AG04450 (cell line): ENCODE results near the gene GTF3A. TPM values are rescaled to one million over a fixed set of nuclear protein-coding genes. Genes with fewer than 3 reads are reported as not detected.

Source experiments
- CTCF ChIA-PET: fragments of 300-600, 350-600 bp; formaldehyde crosslinking; extraction: SDS; loops from one replicate; lab custom pipeline; 2022; ENCODE audit warnings: antibody characterized with exemption, inconsistent platforms; lab: Charles Lee
- POLR2A ChIA-PET: fragments of 350-600 bp; formaldehyde crosslinking; extraction: SDS; loops from one replicate; lab custom pipeline; 2021; ENCODE audit warnings: antibody characterized with exemption, inconsistent platforms; lab: Yijun Ruan, JAX
- DNase-seq: peaks from one replicate; pipeline ENCODE4 v3.0.0-alpha.2; 2011; ENCODE audit warnings: low read depth, low spot score
- H3K27ac ChIP-seq: one replicate; pipeline ENCODE4 v1.5.1; 2012; ENCODE audit warnings: low read depth, low read length, control low read depth
- H3K27me3 ChIP-seq: one replicate; pipeline ENCODE4 v1.6.0; 2012; ENCODE audit warnings: low read length; ENCODE audit not compliant: control insufficient read depth, insufficient read depth
- H3K4me3 ChIP-seq: 2 replicates; pipeline ENCODE4 v1.5.1; 2011; ENCODE audit warnings: mild to moderate bottlenecking, low read depth, low read length, control low read depth
- H3K9me3 ChIP-seq: 2 replicates; pipeline ENCODE4 v1.5.1; 2012; ENCODE audit warnings: low read length; ENCODE audit not compliant: control insufficient read depth, insufficient read depth
- polyA plus RNA-seq: library from polyadenylated mRNA; depleted of rRNA; stranded (reverse); fragments of >200 nt; gene quantifications from 2 replicates; pipeline ENCODE4 v1.2.3, GENCODE V29; 2011
- TF ChIP-seq, protein P1 (sequence below): IDR thresholded peaks from 2 replicates; pipeline ENCODE4 v1.5.1; 2011; ENCODE audit warnings: low read depth, low read length, control low read depth, inconsistent platforms

The GTF3A gene
- polyA plus RNA-seq, 1 experiment, result 104 TPM

DNA sequence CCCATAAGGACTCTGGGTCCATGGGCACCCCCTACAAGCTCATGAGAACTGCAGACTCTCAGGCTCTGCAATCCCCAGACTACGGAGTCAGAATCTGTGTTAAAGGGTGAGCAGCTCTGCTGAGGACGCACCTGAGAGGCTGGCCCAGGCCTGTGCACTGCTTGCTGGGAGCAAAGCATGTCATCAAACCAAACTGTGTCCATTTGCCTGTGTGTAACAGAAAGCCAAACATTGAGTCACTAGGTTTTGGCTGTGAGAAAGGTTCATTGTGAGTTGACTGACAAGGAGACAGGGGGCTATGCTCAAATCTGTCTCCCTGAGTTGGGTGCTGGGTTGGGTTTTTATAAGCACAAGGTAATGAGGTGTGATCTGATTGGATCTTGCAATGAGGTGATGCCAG lies 48.0 kb downstream of the GTF3A start:
- Histone ChIP-seq H3K27me3 (peaks cover 6% of the 10 kb centered on the region), H3K9me3 (no peaks in the 10 kb centered on the region), H3K4me3 (no peak overlapping the region), H3K27ac (no peak overlapping the region)
- TF ChIP-seq, protein P1, sequence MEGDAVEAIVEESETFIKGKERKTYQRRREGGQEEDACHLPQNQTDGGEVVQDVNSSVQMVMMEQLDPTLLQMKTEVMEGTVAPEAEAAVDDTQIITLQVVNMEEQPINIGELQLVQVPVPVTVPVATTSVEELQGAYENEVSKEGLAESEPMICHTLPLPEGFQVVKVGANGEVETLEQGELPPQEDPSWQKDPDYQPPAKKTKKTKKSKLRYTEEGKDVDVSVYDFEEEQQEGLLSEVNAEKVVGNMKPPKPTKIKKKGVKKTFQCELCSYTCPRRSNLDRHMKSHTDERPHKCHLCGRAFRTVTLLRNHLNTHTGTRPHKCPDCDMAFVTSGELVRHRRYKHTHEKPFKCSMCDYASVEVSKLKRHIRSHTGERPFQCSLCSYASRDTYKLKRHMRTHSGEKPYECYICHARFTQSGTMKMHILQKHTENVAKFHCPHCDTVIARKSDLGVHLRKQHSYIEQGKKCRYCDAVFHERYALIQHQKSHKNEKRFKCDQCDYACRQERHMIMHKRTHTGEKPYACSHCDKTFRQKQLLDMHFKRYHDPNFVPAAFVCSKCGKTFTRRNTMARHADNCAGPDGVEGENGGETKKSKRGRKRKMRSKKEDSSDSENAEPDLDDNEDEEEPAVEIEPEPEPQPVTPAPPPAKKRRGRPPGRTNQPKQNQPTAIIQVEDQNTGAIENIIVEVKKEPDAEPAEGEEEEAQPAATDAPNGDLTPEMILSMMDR, result no peak
- no peak for DNase-seq
- ChIA-PET CTCF (no interaction called here), POLR2A (no interaction called here)

DNA sequence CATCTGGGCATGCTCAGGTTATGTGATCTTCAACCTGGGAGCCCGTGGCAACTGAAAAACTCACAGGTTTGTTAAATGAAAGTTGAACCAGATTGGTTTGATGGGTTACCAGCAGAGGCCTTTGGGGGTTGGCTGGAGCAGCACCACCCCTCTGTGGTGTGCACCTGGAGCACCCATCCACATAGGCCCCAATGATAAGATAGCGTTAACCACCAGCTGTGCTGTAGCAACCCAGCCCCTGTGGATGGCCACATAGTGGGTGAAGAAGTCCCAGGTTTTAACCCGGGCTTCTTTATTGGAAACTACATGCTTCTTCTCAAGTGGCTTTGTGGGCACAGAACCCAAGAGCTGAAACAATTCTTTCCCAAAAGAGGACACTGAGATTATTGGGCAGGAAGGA lies 48.5 kb downstream of the GTF3A start:
- Histone ChIP-seq H3K27me3 (peaks cover 6% of the 10 kb centered on the region), H3K9me3 (no peaks in the 10 kb centered on the region), H3K27ac (no peak overlapping the region), H3K4me3 (no peak overlapping the region)
- ChIA-PET CTCF (no interaction called here), POLR2A (no interaction called here)
- no peak for DNase-seq
- TF ChIP-seq, protein P1, result no peak

DNA sequence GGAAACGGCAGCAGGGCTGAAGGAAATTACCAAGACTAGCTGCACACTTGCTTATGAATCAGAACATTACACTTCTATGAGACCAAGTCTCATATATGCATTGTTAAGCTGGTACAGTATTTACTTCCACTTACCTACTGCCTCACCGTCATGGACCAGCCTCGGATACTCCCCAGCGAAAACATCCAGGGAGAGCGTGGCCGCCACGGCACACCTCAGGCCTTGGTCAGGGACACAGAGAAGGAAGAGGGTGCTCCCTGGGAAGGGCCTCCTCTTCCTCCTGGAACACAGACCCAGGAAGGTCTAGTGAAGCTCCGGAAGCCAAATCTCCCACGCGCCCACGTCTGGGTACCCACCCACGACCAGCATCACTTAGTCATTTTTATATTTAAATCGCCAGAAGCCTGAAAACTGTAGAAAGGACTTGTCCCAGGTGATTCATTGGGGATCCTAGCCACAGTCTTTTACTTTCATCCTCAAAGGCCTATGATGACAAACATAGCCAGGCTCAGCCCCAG lies 50.4 kb downstream of the GTF3A start:
- no peak overlapping the region for H3K27ac ChIP-seq
- peaks cover 11% of the 10 kb centered on the region for H3K27me3 ChIP-seq
- no peak overlapping the region for H3K4me3 ChIP-seq
- DNase-seq, result no peak
- POLR2A ChIA-PET, result interaction anchor here (0.7 kb wide), 1 partner anchor 327 kb away, joined by 6 read pairs; no protein-coding TSS in a partner anchor
- TF ChIP-seq, protein P1, result no peak
- H3K9me3 ChIP-seq, result no peaks in the 10 kb centered on the region
- CTCF ChIA-PET, result interaction anchor here (1.6 kb wide), 1 partner anchor 48 kb away, joined by 3 read pairs; no protein-coding TSS in a partner anchor

DNA sequence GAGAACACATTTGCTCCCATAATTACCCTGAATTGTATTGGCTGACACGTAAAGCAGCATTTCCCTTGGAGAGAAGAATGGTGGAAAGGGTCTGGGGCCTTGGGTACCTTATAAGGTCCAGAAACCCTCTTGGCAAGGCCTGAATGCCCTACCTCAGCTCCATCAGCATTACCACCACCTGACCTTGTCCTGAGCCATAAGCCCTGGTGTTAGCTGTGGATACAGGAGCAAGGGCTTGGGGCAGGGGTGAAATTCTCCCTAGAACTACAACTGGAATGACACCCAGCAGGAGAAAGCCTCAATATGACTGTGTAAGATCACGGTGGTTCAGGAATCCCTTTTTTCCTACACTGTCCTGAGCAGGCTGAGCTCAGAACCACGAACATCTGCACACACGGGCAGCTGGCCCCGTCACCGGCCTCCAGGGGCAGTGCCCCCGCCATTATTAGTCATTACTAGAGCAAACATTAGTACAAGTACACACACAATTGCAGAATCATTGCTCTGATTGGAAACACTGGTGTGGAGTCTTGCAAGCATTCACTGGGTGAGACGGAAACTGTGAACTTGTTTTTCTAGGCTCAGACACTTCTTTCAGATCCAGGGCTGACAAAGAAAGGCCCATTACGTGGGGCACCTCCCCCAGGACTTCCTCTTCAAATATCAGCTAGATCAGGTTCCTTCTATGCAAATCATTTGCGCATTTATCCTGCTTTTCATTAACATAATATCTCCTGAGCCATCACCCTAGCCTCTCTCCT lies 52.7 kb downstream of the GTF3A start:
- H3K4me3 ChIP-seq, result no peak overlapping the region
- TF ChIP-seq, protein P1, result no peak

DNA sequence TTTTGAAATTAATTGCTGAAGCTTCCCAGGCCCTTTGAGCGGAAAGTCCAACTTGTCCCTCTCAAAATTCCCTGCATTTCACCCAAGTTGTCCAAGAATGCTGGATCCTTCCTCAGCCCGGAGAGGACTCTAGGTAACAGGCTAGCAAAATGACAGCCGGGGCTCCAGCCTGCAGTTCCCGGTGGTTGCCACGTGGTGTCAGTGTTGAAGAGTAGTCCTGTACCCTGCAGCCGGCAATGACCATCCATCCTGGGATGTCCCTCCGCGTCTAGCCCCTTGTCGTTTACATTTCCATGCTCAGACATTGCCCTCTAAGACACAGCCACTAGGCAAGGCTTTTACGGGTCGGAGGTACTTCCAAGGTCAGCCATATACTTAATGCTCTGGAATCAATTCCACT lies 57.3 kb downstream of the GTF3A start:
- CTCF ChIA-PET, result interaction anchor here (1.7 kb wide), 1 partner anchor 344 kb away, joined by 7 read pairs; no protein-coding TSS in a partner anchor
- no peak for DNase-seq

More for the DNA sequence above, 52.7 kb downstream of the GTF3A start:
- Histone ChIP-seq H3K27me3 (peaks cover 12% of the 10 kb centered on the region), H3K27ac (no peak overlapping the region), H3K9me3 (peaks cover 3% of the 10 kb centered on the region; the same call in 1 of the 2 replicates)
- CTCF ChIA-PET, result interaction anchor here (0.5 to 1.4 kb wide), 2 partner anchors 30 to 32 kb away, joined by 3 to 5 read pairs; no protein-coding TSS in a partner anchor
- DNase-seq, result peak; percentile 6
- POLR2A ChIA-PET, result no interaction called here

More for the DNA sequence above, 57.3 kb downstream of the GTF3A start:
- TF ChIP-seq, protein P1, result peak; percentile 61
- Histone ChIP-seq H3K27ac (no peak overlapping the region), H3K4me3 (no peak overlapping the region), H3K27me3 (peaks cover 11% of the 10 kb centered on the region), H3K9me3 (peaks cover 3% of the 10 kb centered on the region; the same call in 1 of the 2 replicates)
- POLR2A ChIA-PET, result no interaction called here
